Measurements from ENCODE around the gene TAF7L. TPM values are rescaled to one million over a fixed set of nuclear protein-coding genes. Genes with fewer than 3 reads are reported as not detected.

Gene TAF7L
- total RNA-seq, 8 experiments from 2014 or later: 0.07 to 1.7 (median 0.22) TPM

- no peaks in the 10 kb centered on the region for H3K4me1 ChIP-seq (replicated peaks in 1 of 2)
- peak in 1 of 8 experiments; percentile 60 for ATAC-seq (replicated peaks in 6 of 8)
- H3K4me3 ChIP-seq: no peak overlapping the region
- in situ Hi-C loops (cut with MboI; ENCODE audit: low pct_unique_long_range_greater_than_20kb in 2 of 9, low sequenced_read_pairs in 9 of 9, unreplicated experiment in 9 of 9): no loop called here
- 43 to 55% methylated on average over 2 to 4 of the region's 4 CpGs; no CpG with 5 or more reads in 8 of the 10 experiments for WGBS, 10 experiments
- no peak overlapping the region for H3K27ac ChIP-seq
These were observed 30.7 kb downstream of the TAF7L start for GRCh38 chrX:101260435-101260834.

GRCh38 chrX:101258259-101258581, 32.9 kb downstream of the TAF7L start:
- in situ Hi-C loops (cut with MboI; ENCODE audit: low pct_unique_long_range_greater_than_20kb in 2 of 9, low sequenced_read_pairs in 9 of 9, unreplicated experiment in 9 of 9): no loop called here
- no peak for ATAC-seq (replicated peaks in 6 of 8)
- Histone ChIP-seq H3K4me3 (no peak overlapping the region), H3K4me1 (replicated peaks in 1 of 2) (no peaks in the 10 kb centered on the region), H3K27ac (no peak overlapping the region)
- WGBS, 10 experiments: no CpG with 5 or more reads among the region's 11 CpGs

- in situ Hi-C loops (cut with MboI; ENCODE audit: low pct_unique_long_range_greater_than_20kb in 2 of 9, low sequenced_read_pairs in 9 of 9, unreplicated experiment in 9 of 9): no loop called here
- peak in 1 of 8 experiments; percentile 39 for ATAC-seq (replicated peaks in 6 of 8)
- no peak overlapping the region for H3K27ac ChIP-seq
- H3K4me3 ChIP-seq: no peak overlapping the region
- H3K4me1 ChIP-seq (replicated peaks in 1 of 2): no peaks in the 10 kb centered on the region
- 0 to 60% (median 46%) methylated on average over 1 to 3 of the region's 4 CpGs; no CpG with 5 or more reads in 5 of the 10 experiments for WGBS, 10 experiments
These were observed 33.5 kb downstream of the TAF7L start for GRCh38 chrX:101257448-101258258.

GRCh38 chrX:101252634-101253033, 38.5 kb downstream of the TAF7L start:
- in situ Hi-C loops (cut with MboI; ENCODE audit: low pct_unique_long_range_greater_than_20kb in 2 of 9, low sequenced_read_pairs in 9 of 9, unreplicated experiment in 9 of 9): no loop called here
- Histone ChIP-seq H3K4me1 (replicated peaks in 1 of 2) (no peaks in the 10 kb centered on the region), H3K27ac (no peak overlapping the region), H3K4me3 (no peak overlapping the region)
- WGBS, 10 experiments: 56 to 100% (median 60%) methylated on average over 1 of the region's 2 CpGs; no CpG with 5 or more reads in 7 of the 10 experiments
- no peak for ATAC-seq (replicated peaks in 6 of 8)

GRCh38 chrX:101241531-101241930, 49.6 kb downstream of the TAF7L start:
- H3K4me3 ChIP-seq: no peak overlapping the region
- H3K27ac ChIP-seq: no peak overlapping the region
- H3K4me1 ChIP-seq (replicated peaks in 1 of 2): no peaks in the 10 kb centered on the region
- ATAC-seq (replicated peaks in 6 of 8): no peak
- 67 to 100% (median 96%) methylated on average over 2 to 8 of the region's 9 CpGs; no CpG with 5 or more reads in 7 of the 10 experiments for WGBS, 10 experiments
- in situ Hi-C loops (cut with MboI; ENCODE audit: low pct_unique_long_range_greater_than_20kb in 2 of 9, low sequenced_read_pairs in 9 of 9, unreplicated experiment in 9 of 9): no loop called here

GRCh38 chrX:101237041-101237440, 54.1 kb downstream of the TAF7L start:
- in situ Hi-C loops (cut with MboI; ENCODE audit: low pct_unique_long_range_greater_than_20kb in 2 of 9, low sequenced_read_pairs in 9 of 9, unreplicated experiment in 9 of 9): no loop called here
- Histone ChIP-seq H3K4me1 (replicated peaks in 1 of 2) (no peaks in the 10 kb centered on the region), H3K4me3 (no peak overlapping the region), H3K27ac (no peak overlapping the region)
- 0 to 83% (median 48%) methylated on average over 1 to 2 of the region's 2 CpGs; no CpG with 5 or more reads in 6 of the 10 experiments for WGBS, 10 experiments
- no peak for ATAC-seq (replicated peaks in 6 of 8)

- no peak overlapping the region for H3K27ac ChIP-seq
- in situ Hi-C loops (cut with MboI; ENCODE audit: low pct_unique_long_range_greater_than_20kb in 2 of 9, low sequenced_read_pairs in 9 of 9, unreplicated experiment in 9 of 9): no loop called here
- no peak overlapping the region for H3K4me3 ChIP-seq
- ATAC-seq (replicated peaks in 6 of 8): no peak
- WGBS, 10 experiments: 30 to 64% methylated on average over 2 to 3 of the region's 5 CpGs; no CpG with 5 or more reads in 8 of the 10 experiments
- no peaks in the 10 kb centered on the region for H3K4me1 ChIP-seq (replicated peaks in 1 of 2)
These were observed 58.8 kb downstream of the TAF7L start for GRCh38 chrX:101232316-101232715.

GRCh38 chrX:101231080-101231479, 60.1 kb downstream of the TAF7L start:
- no peak for ATAC-seq (replicated peaks in 6 of 8)
- Histone ChIP-seq H3K4me3 (no peak overlapping the region), H3K27ac (no peak overlapping the region), H3K4me1 (replicated peaks in 1 of 2) (no peaks in the 10 kb centered on the region)
- in situ Hi-C loops (cut with MboI; ENCODE audit: low pct_unique_long_range_greater_than_20kb in 2 of 9, low sequenced_read_pairs in 9 of 9, unreplicated experiment in 9 of 9): no loop called here
- 25 to 71% (median 50%) methylated on average over 1 of the region's 1 CpG; no CpG with 5 or more reads in 7 of the 10 experiments for WGBS, 10 experiments

GRCh38 chrX:101230636-101231035, 60.5 kb downstream of the TAF7L start:
- ATAC-seq (replicated peaks in 6 of 8): no peak
- Histone ChIP-seq H3K4me3 (no peak overlapping the region), H3K4me1 (replicated peaks in 1 of 2) (no peaks in the 10 kb centered on the region), H3K27ac (no peak overlapping the region)
- in situ Hi-C loops (cut with MboI; ENCODE audit: low pct_unique_long_range_greater_than_20kb in 2 of 9, low sequenced_read_pairs in 9 of 9, unreplicated experiment in 9 of 9): no loop called here
- 25 to 88% (median 38%) methylated on average over 1 to 2 of the region's 2 CpGs; no CpG with 5 or more reads in 6 of the 10 experiments for WGBS, 10 experiments

GRCh38 chrX:101229170-101229569, 62.0 kb downstream of the TAF7L start:
- WGBS, 10 experiments: 20 to 86% methylated on average over 1 of the region's 1 CpG; no CpG with 5 or more reads in 8 of the 10 experiments
- H3K4me1 ChIP-seq (replicated peaks in 1 of 2): no peaks in the 10 kb centered on the region
- H3K4me3 ChIP-seq: no peak overlapping the region
- in situ Hi-C loops (cut with MboI; ENCODE audit: low pct_unique_long_range_greater_than_20kb in 2 of 9, low sequenced_read_pairs in 9 of 9, unreplicated experiment in 9 of 9): no loop called here
- H3K27ac ChIP-seq: no peak overlapping the region
- no peak for ATAC-seq (replicated peaks in 6 of 8)

- no peak for ATAC-seq (replicated peaks in 6 of 8)
- in situ Hi-C loops (cut with MboI; ENCODE audit: low pct_unique_long_range_greater_than_20kb in 2 of 9, low sequenced_read_pairs in 9 of 9, unreplicated experiment in 9 of 9): loop anchor here in 1 of 9 experiments (25.0 kb wide), 1 partner anchor 336 kb away; no protein-coding TSS in a partner anchor
- WGBS, 10 experiments: 0 to 100% (median 80%) methylated on average over 1 of the region's 1 CpG; no CpG with 5 or more reads in 7 of the 10 experiments
- Histone ChIP-seq H3K27ac (no peak overlapping the region), H3K4me1 (replicated peaks in 1 of 2) (peaks cover 12 to 15% of the 10 kb centered on the region in 2 donors), H3K4me3 (no peak overlapping the region)
These were observed 67.9 kb downstream of the TAF7L start for GRCh38 chrX:101223226-101223625.

GRCh38 chrX:101220662-101221260, 70.4 kb downstream of the TAF7L start:
- in situ Hi-C loops (cut with MboI; ENCODE audit: low pct_unique_long_range_greater_than_20kb in 2 of 9, low sequenced_read_pairs in 9 of 9, unreplicated experiment in 9 of 9): loop anchor here in 1 of 9 experiments (25.0 kb wide), 1 partner anchor 333 kb away; no protein-coding TSS in a partner anchor
- Histone ChIP-seq H3K4me1 (replicated peaks in 1 of 2) (peaks cover 12 to 15% of the 10 kb centered on the region in 2 donors), H3K27ac (no peak overlapping the region), H3K4me3 (peak overlapping the region in 3 of 5 donors; percentile 24 to 35 (median 24))
- 37 to 100% methylated on average over 2 of the region's 4 CpGs; no CpG with 5 or more reads in 8 of the 10 experiments for WGBS, 10 experiments
- ATAC-seq (replicated peaks in 6 of 8): no peak

GRCh38 chrX:101219864-101220346, 71.2 kb downstream of the TAF7L start:
- 28% methylated on average over 5 of the region's 12 CpGs; no CpG with 5 or more reads in 9 of the 10 experiments for WGBS, 10 experiments
- Histone ChIP-seq H3K4me1 (replicated peaks in 1 of 2) (peaks cover 12 to 15% of the 10 kb centered on the region in 2 donors), H3K4me3 (peak overlapping the region; percentile 6 to 35 (median 24)), H3K27ac (peak overlapping the region; percentile 42 to 50)
- in situ Hi-C loops (cut with MboI; ENCODE audit: low pct_unique_long_range_greater_than_20kb in 2 of 9, low sequenced_read_pairs in 9 of 9, unreplicated experiment in 9 of 9): loop anchor here in 1 of 9 experiments (25.0 kb wide), 1 partner anchor 333 kb away; no protein-coding TSS in a partner anchor
- peak in 7 of 8 experiments; percentile 47 to 97 (median 94) for ATAC-seq (replicated peaks in 6 of 8)

Data from motor neuron (in vitro differentiated cells).